WTC11 (cell line): ENCODE results near the gene DDAH2.

ENCODE experiments used
- NR3C1 ChIP-seq: sonication (generic); formaldehyde crosslinking; conservative IDR thresholded peaks from 2 replicates; pipeline ENCODE4 v1.8.1; 2023; ENCODE audit warnings: low read depth, mild to moderate bottlenecking, missing genetic modification reagents
- ZBTB21 ChIP-seq: sonication (generic); formaldehyde crosslinking; IDR thresholded peaks from 2 replicates; pipeline ENCODE4 v1.8.1; 2023; ENCODE audit warnings: mild to moderate bottlenecking, missing genetic modification reagents, borderline replicate concordance
- TF ChIP-seq, protein P1 (sequence below): sonication (generic); formaldehyde crosslinking; conservative IDR thresholded peaks from 2 replicates; pipeline ENCODE4 v1.8.1; 2022; ENCODE audit warnings: mild to moderate bottlenecking, missing genetic modification reagents
- TF ChIP-seq, protein P2 (sequence below): fragments of 200-600 bp; IDR thresholded peaks from 2 replicates; pipeline ENCODE4 v1.8.0; 2022; ENCODE audit warnings: antibody characterized with exemption
- TF ChIP-seq, protein P3 (sequence below): sonication (generic); formaldehyde crosslinking; IDR thresholded peaks from 2 replicates; pipeline ENCODE4 v1.8.1; 2023; ENCODE audit warnings: mild to moderate bottlenecking, missing genetic modification reagents, moderate library complexity
- TF ChIP-seq, protein P4 (sequence below): sonication (generic); formaldehyde crosslinking; IDR thresholded peaks from 2 replicates; pipeline ENCODE4 v1.8.1; 2023; ENCODE audit warnings: mild to moderate bottlenecking, missing genetic modification reagents, moderate library complexity

DNA sequence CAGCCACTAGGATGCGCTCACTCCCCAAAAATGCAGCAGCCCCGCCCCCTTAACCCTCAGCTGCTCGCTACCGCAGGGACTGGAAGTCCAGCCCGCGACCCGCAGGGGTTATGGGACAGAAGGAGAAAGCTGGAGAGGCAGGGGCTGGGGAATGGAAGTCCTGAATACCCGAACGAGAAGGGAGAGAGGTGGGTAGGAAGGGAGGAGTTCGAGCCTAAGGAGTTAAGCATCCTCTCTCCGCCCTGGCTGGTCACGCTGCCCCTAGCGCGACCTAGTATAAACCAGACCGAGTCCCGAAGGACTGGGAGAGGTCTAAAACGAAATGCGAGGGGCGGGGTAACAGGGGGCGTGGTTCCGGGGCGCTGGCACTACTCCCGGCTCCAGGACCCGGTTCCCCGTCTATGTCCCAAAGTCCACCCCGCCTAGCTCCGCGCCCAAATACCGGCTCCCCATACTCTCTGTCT is 448 bp upstream of the DDAH2 start:
- no peak for TF ChIP-seq ZBTB21 (CRISPR knock-in tag)
- TF ChIP-seq, protein P1, sequence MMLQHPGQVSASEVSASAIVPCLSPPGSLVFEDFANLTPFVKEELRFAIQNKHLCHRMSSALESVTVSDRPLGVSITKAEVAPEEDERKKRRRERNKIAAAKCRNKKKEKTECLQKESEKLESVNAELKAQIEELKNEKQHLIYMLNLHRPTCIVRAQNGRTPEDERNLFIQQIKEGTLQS = no peak
- TF ChIP-seq, protein P2, sequence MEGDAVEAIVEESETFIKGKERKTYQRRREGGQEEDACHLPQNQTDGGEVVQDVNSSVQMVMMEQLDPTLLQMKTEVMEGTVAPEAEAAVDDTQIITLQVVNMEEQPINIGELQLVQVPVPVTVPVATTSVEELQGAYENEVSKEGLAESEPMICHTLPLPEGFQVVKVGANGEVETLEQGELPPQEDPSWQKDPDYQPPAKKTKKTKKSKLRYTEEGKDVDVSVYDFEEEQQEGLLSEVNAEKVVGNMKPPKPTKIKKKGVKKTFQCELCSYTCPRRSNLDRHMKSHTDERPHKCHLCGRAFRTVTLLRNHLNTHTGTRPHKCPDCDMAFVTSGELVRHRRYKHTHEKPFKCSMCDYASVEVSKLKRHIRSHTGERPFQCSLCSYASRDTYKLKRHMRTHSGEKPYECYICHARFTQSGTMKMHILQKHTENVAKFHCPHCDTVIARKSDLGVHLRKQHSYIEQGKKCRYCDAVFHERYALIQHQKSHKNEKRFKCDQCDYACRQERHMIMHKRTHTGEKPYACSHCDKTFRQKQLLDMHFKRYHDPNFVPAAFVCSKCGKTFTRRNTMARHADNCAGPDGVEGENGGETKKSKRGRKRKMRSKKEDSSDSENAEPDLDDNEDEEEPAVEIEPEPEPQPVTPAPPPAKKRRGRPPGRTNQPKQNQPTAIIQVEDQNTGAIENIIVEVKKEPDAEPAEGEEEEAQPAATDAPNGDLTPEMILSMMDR = no peak; the same call in 1 of the 2 replicates
- TF ChIP-seq, protein P3, sequence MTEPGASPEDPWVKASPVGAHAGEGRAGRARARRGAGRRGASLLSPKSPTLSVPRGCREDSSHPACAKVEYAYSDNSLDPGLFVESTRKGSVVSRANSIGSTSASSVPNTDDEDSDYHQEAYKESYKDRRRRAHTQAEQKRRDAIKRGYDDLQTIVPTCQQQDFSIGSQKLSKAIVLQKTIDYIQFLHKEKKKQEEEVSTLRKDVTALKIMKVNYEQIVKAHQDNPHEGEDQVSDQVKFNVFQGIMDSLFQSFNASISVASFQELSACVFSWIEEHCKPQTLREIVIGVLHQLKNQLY (CRISPR knock-in tag) = no peak
- TF ChIP-seq, protein P4, sequence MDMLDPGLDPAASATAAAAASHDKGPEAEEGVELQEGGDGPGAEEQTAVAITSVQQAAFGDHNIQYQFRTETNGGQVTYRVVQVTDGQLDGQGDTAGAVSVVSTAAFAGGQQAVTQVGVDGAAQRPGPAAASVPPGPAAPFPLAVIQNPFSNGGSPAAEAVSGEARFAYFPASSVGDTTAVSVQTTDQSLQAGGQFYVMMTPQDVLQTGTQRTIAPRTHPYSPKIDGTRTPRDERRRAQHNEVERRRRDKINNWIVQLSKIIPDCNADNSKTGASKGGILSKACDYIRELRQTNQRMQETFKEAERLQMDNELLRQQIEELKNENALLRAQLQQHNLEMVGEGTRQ = no peak
- TF ChIP-seq NR3C1 = no peak
